ENCODE results near the gene TMEM81.

TMEM81 gene

DNA sequence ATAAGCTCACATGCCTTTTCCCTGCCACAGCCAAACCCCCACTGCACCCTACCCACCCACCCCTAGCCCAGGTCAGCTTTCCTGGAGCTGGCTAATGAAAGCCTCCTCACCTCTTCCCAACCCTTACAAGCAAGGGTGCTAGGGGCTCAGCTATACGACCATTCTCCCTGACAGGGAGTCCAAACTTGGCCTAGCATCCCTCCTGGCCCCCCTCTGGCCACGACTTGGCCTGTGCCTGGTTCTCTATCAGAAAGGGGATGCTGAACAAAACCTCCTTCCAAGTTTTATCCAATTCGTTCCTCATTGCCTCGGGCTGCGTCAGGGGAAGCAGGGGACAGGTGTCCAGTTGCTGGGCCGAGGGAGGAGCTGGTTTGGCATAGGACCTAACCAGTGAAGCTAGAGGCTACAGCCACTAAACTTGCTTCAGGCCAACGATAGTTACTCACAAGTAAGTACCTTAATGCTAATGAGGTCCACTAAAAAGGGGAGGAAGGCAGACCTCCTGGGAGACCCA is 8.6 kb downstream of the TMEM81 start:
- no peak for DNase-seq

DNA sequence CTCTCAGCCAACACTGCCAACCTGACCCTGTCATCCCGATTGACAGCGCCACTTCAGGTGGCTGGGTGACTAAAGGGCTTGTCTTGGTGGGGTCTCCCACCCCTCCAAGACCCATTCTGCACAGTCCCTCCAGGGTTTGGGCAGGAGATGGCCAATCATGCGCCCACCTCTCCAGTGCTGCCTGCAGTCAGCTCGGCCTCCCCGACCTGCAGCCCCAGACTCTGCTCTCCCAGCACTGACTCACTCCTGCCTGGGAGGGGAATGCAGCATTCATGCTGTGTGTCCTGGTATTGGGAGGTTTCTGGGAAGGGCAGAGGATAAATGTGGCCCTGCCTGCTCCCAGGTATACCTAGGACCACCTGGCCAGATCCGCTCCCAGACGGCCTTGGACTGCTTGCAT is 9.7 kb downstream of the TMEM81 start:
- no peak for DNase-seq

DNA sequence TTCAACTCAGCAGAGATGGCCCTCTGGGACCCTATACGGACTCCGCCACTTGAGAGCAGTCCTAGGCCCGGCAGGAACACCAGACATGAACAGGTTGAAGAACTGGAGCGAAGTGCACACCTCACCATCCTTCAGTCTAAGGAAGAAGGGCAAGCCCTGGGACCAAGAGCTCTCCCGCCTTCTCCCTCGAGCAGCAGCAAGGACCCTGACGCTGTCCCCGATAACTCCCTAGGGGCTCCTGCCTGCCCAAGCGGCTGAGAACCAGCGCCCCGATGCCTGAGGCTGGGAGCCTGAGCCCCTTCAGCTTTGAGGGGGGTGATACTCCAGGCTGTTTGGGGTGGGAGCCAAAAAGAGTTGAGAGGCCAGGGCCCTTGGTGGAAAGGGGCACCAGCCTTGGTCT is 10.2 kb downstream of the TMEM81 start:
- no peak for DNase-seq

DNA sequence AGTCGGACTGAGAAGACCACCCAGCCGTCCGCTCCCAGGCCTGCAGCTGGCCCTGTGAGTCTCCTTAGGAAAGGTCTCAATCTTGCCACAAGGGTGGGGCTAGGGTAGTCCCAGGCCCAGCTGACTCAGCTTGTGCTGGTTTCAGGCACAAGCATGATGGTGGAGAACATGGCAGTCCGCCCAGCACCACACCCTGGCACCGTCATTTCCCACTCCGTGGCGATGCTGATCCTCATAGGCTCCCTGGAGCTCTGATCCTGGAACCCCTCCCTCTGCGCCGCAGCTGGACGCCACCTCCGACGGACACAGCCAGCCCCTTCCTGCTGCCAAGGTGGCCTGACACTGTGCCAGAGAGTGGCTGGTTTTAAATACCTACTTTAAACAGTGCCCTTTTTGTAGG is 10.7 kb downstream of the TMEM81 start:
- no peak for DNase-seq

DNA sequence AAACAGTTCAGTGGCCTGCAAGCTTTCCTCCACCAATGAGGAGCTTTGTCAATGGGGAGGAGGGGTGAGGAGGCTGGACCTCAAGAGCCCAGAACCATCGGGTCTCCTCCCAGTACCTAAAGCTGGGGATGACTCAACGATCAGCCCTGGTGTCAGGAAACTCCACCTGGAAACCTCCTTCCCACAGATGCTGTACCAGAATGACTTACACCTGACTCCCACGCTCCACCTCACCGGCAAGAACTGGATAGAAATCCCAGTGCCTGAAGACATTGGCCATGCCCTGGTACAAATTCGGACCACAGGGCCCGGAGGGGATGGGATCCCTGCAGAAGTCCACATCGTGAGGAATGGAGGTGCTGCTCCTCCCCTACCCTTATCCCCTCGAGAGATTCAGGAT is 11.4 kb downstream of the TMEM81 start:
- no peak for DNase-seq

DNA sequence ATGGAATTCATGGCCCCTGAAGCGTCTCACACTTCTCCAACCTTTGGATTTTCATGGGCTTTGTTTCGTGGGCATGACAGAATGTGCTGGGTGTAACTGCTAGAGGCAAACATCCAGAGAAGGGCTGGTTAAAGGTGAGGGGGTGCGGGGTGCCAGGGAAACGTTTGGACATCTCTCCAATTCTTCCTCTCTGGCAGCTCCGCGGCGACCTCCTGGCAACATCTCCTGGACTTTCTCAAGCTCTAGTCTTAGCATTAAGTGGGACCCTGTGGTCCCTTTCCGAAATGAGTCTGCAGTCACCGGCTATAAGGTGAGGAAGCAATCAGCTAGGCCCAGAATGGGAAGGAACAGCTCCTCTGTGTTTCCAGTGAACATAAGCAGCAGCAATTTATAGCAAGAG is 12.0 kb downstream of the TMEM81 start:
- no peak for DNase-seq

DNA sequence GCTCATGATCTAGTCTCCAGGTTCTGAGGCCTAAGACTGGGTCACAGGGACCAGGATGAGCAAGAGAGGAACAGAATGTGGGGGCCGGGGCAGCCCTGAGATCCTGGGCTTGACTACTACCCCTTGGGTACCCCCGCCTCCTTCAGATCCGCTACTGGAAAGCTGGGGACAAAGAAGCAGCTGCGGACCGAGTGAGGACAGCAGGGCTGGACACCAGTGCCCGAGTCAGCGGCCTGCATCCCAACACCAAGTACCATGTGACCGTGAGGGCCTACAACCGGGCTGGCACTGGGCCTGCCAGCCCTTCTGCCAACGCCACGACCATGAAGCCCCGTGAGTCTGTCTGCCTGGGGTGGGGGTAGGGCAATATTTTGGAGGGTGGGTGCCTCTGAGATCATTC is 12.5 kb downstream of the TMEM81 start:
- no peak for DNase-seq

DNA sequence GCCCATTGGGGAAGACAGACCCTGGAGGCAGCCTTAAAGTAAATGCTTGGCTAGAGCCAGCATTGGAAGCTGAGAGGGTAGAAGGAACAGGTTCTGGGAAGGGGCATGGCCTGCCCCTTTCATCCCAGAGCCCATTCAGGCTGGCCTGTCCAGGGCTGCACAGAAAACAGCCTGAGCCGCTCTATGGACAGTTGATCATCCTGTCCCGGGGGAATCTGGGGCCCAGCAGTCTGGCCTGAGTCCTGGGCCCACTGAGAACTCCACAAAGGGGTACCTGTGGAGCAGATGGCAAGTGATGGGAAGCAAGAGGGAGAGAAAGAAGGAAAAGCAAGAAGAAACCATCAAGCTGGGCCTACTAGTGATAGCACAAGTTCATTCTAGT is 13.2 kb downstream of the TMEM81 start:
- DNase-seq: no peak

DNA sequence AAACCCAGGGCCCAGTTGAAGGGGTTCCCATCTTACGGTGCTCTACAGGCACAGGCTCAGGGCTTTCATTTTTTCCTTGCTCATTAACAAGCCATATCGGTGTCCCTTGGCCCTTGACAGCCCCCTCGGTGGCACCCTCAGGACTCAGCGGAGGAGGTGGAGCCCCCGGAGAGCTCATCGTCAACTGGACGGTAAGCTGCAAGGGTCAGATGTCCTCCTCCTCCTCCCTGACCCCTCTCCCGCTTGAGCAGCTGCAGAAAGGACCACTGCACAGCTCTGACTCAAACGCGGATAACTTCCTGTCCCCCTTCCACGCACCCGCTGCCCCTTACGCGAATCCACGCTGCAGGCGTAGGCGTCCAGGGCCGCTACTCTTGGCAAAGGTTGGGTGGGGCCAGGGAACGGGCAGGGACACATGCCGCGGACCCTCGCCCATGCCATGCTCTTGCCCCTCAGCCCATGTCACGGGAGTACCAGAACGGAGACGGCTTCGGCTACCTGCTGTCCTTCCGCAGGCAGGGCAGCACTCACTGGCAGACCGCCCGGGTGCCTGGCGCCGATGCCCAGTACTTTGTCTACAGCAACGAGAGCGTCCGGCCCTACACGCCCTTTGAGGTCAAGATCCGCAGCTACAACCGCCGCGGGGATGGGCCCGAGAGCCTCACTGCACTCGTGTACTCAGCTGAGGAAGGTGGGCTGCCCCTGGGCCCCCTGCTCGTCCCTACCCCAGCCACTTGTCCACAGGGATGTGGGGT is 14.7 kb downstream of the TMEM81 start:
- no peak for DNase-seq

DNA sequence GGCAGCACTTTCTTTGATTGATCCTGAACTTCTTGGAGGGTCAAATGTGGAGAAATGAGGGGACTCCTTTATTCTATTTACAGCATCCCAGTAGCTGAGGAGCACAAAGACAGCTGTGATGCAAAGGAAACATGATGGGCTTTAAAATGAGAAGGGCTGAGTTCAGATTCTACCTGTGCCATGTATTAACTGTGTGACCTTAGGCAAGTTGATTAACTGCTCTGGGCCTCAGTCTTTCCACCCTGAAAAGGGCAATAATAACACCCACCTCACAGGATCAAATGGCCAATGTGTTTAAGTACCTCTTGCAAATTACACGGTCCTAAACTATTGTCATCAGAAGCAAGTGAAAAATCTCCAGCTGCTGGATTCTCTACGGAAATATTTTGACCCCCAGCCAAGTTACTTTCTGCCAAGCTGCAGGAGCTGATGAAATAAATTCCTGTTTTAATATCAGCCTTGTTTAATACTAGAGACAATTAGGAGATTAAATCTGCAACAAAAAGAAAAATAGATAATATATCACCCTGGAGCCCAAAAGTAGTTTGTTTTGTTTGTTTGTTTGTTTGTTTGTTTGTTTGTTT is 15.7 kb downstream of the TMEM81 start:
- DNase-seq: peak; percentile 35

DNA sequence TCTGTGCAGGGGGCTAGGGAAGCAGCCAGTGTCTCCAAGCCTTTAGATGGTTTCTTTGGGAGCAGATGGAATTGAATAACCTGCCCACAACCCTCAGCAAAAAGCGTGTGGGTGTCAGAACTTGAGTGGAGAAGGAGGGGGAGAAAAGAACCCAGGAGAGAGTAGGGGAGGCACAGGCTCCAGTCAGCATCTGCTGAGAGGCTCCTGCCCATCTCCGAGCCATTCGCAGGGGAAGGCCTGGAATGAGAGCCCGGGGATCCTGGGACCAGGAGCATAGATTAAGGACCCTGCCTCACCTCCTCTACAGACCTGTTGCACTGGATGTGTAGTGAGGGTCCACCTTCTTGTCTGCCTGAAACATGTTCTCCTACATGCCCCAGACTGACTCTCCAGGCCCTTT is 16.3 kb downstream of the TMEM81 start:
- no peak for DNase-seq

DNA sequence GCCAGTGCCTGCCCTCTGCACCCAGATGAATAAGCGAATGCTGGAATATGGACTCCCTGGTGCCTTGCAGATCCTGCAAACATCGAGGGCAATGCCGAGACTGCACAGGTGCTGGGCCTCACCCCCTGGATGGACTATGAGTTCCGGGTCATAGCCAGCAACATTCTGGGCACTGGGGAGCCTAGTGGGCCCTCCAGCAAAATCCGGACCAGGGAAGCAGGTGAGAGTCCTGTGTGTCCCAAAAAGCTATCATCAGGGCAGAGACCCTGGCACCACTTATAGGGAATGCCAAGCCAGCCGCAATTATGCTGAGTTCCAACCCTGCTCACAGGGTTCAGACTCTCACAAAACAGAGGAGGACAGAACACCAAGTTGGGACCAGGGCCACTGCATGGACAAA is 17.2 kb downstream of the TMEM81 start:
- DNase-seq: no peak

DNA sequence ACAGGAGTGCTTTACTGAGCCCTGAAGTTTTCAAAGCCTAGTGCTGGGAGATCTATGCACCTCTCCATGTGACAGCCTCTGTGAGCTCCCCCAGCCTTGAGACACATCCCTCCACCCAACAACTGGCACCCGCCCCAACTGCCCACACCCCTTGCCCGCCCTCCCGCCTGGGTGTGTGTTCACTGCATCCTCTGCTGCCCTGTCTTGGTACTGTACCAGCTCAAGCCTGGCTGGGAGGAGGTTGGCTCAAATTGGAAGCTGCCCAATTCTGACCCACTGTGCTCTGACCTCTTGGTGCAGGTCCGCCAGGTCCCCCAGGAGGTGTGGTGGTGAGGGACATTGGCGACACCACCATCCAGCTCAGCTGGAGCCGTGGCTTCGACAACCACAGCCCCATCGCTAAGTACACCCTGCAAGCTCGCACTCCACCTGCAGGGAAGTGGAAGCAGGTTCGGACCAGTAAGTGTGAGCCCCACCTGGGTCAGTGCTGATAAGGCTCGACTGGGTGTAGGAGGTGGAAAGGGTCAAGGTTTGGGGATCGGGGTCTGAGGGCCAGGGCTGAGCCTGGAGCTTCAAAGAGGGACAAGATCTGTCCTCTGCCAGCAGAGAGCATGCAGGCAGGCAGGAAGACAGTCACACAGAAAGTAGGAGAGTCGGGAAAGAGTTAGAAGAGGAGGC is 18.0 kb downstream of the TMEM81 start:
- no peak for DNase-seq

DNA sequence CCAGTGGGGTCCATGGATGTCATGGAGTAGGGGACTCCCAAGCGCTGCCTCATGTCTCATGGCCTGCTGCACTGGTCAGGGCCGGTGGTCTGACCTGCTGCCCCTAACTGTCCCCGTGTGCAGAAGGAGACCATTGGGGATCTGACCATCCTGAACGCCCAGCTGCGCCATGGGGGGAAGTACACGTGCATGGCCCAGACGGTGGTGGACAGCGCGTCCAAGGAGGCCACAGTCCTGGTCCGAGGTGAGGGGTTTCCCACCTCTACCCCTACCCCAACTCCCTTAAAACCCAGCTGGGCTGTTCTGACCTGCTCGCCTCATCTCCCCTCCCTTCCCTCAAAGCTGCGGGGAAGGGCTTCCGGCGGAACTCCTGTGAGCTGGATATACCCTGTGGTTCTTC is 18.6 kb downstream of the TMEM81 start:
- DNase-seq: no peak

DNA sequence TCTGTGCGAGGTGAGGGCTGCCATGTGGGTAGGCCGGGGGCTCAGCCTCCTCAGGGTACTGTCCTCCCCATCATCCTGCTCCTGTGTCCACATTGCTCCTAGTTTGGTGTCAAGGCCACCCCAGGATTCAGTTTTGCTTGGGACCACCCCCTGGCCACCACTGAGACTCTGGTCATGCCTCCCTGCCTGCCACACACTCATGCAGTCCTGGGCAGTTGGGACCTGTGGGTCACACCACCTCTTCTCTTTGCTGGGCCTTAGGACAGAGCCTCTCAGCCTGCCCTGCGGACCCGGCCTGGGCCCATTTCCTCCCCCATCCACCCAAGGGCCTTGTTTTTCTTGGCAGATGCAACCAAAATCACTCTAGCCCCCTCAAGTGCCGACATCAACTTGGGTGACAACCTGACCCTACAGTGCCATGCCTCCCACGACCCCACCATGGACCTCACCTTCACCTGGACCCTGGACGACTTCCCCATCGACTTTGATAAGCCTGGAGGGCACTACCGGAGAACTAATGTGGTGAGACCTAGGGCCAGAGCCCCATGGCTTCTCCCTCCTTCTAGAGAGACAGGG is 19.4 kb downstream of the TMEM81 start:
- no peak for DNase-seq

DNA sequence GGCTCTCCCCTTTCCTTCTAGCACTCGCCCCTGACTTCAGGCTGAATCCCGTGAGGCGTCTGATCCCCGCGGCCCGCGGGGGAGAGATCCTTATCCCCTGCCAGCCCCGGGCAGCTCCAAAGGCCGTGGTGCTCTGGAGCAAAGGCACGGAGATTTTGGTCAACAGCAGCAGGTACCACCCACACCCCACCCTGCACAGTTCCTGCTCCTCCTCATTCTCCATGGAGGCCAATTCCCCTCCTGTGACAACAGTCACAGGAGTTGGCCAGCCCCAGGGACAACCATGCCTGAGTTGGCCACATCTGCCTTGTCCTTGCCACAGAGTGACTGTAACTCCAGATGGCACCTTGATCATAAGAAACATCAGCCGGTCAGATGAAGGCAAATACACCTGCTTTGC is 20.0 kb downstream of the TMEM81 start:
- DNase-seq: no peak

DNA sequence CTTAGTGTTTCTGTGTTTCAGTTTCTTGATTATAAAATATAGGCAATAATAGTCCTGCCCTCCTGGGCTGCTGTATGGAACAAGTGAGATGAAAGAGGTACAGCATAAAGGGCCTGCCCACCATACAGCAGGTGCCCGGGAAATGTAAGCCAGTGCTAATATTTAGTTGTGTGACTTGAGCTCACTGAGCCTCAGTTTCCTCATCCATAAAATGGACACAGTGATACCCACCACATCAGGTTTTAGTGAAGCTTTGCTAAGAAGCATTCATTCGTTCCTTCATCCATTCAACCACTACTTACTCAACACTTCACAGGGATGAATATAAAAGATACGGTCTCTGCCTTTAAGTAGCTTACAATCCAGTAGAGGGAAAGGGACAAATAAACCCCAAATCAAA is 21.4 kb downstream of the TMEM81 start:
- DNase-seq: no peak

DNA sequence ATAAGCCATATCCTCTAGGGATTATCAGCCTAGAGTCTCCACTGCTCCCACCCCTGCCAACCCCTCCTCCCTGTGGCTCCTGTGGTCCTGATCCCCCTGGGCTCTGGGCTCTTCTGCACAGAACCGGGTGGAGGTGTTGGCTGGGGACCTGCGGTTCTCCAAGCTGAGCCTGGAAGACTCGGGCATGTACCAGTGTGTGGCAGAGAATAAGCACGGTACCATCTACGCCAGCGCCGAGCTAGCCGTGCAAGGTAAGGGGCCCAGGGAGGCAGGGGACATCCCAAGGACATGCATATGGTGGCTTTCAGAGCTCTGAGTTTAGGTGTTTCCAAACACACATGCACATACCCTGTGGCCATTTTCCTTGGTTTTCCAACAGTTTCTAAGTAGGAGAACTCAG is 21.9 kb downstream of the TMEM81 start:
- DNase-seq: no peak

DNA sequence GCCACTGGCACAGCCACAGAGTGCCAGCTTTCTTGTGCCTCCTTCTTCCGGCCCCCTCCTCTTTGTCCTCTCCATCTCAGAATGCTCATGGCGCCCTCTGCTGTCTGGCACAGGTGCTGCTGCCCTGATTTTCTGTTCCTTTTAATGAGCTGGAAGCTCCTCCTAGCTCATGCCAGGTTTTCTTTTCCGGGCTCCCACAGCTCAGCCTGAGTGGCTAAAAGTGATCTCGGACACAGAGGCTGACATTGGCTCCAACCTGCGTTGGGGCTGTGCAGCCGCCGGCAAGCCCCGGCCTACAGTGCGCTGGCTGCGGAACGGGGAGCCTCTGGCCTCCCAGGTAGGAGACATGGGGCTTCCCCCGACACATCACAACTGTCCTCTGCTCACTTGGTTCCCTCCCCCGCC is 22.6 kb downstream of the TMEM81 start:
- DNase-seq: peak; percentile 62

DNA sequence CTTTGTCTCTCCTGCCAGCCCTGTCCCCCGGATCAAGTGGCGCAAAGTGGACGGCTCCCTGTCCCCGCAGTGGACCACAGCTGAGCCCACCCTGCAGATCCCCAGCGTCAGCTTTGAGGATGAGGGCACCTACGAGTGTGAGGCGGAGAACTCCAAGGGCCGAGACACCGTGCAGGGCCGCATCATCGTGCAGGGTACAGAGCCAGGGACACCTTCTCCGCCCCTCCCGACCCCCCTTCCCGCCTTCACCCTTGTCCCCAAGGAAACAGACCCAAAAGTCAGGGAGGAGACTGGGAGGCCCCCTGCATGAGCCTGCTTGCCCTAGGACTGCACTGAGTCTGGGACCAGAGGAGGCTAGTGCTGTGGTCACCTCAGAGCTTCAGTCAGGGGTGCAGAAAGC is 23.0 kb downstream of the TMEM81 start:
- no peak for DNase-seq

DNA sequence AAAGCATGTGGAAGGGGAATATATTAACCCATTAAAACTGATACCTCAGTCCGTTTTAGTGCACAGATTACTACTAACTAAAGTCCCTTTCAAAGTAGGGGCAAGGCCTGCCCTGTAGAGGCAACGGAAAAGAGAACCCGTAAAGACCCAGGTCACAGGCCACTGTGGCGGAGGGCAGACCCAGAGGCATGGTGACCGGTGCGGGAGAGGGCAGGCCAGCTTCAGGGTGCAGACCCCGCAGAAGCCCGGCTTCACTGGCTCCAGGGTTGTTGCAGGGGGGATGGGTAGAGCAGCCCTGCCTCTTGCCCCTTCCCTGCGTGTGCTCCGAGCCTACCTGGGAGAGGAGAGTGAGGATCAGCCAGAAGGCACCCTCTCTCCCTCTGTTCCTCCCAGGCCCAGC is 23.5 kb downstream of the TMEM81 start:
- DNase-seq: no peak

DNA sequence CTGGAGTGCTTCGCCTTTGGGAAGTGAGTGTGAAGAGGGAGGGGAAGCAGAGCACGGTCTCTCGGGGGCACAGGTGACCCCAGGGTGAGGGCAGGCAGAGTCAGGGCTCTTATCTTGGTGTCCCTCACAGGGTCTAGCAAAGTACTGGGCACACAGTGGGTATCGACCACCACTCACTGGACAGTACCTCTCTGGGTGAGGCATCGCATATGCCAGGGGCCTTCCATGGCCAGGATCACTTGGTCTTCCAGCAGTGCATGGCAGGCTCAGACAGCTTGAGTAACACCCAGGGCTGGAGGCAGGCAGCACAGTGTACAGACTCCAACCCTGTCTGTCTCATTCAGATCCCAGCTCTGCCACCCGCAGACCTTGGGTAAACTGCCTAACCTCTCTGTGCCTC is 24.6 kb downstream of the TMEM81 start:
- no peak for DNase-seq

DNA sequence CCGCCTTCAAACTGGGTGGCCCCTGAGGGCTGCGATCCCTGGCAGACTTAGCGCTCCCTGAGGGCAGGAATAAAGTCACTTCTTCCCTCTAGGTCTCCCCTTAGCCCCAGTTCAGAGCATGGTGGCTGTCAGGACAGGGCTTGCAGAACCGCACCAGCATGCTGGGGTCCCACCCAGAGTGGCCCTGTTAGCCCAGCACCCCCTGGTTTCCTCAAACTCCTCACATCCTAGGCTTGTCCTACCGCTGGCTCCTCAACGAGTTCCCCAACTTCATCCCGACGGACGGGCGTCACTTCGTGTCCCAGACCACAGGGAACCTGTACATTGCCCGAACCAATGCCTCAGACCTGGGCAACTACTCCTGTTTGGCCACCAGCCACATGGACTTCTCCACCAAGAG is 25.4 kb downstream of the TMEM81 start:
- DNase-seq: no peak

Measured in fibroblast of skin of right biceps (primary cell).